B cell (primary cell): ENCODE data around the gene GABRG2. TPM values are rescaled to one million over a fixed set of nuclear protein-coding genes. Genes with fewer than 3 reads are reported as not detected.

ENCODE experiments used
- ATAC-seq: fragments of 200-7000 bp; cut with Tn5 transposase; one replicate; pipeline ENCODE4 v1.10.0; 2021; ENCODE audit warnings: low read depth, mild to moderate bottlenecking, moderate number of reproducible peaks, moderate library complexity
- CTCF ChIA-PET: fragments of 350-600 bp; sonication (Branson Sonifier 250); formaldehyde crosslinking; loops from one replicate; lab custom pipeline; 2021; ENCODE audit warnings: antibody characterized with exemption, inconsistent platforms; lab: Charles Lee
- POLR2A ChIA-PET: fragments of 350-600 bp; sonication (Branson Sonifier 250); formaldehyde crosslinking; loops from one replicate; lab custom pipeline; 2021; ENCODE audit warnings: antibody characterized with exemption; lab: Charles Lee
- DNase-seq: peaks from one replicate; pipeline ENCODE4 v3.0.0; 2013
- H2AFZ ChIP-seq: 2 replicates; pipeline ENCODE4 v1.6.1; 2012; ENCODE audit warnings: mild to moderate bottlenecking, low read depth, low read length; ENCODE audit not compliant: insufficient read depth, poor library complexity, severe bottlenecking
- H3K27ac ChIP-seq, 2 donors: 1 replicate in 1 of 2; 2 replicates in 1 of 2; pipeline ENCODE4 v1.5.1; 2012 to 2013; ENCODE audit warnings: low read length in 2 of 2, mild to moderate bottlenecking in 2 of 2, moderate library complexity in 1 of 2
- H3K27me3 ChIP-seq, 4 experiments: fragments of 200-600 bp in 1 of 4; sonication (generic) in 1 of 4; replicated peaks in 1 of 4; 1 replicate in 2 of 4; 2 replicates in 2 of 4; pipeline versions ENCODE4 v1.6.1 to v1.7.0; 2013 to 2016; ENCODE audit warnings: low read length in 3 of 4, mild to moderate bottlenecking in 2 of 4, mixed read lengths in 1 of 4, moderate library complexity in 1 of 4; ENCODE audit not compliant: insufficient read depth in 4 of 4, control insufficient read depth in 3 of 4; ENCODE audit errors: control extremely low read depth in 1 of 4
- H3K36me3 ChIP-seq, 2 experiments: replicated peaks in 1 of 2; 1 replicate in 1 of 2; 2 replicates in 1 of 2; pipeline versions ENCODE4 v1.6.1 to v1.7.1; 2013; ENCODE audit warnings: low read length in 1 of 2; ENCODE audit not compliant: insufficient read depth in 2 of 2, control insufficient read depth in 1 of 2; ENCODE audit errors: control extremely low read depth in 1 of 2, extremely low read depth in 1 of 2
- H3K4me1 ChIP-seq, 2 donors: fragments of 200-600 bp in 1 of 2; sonication (generic) in 1 of 2; 1 replicate in 1 of 2; 2 replicates in 1 of 2; pipeline versions ENCODE4 v1.5.1 to v1.6.1; 2013 to 2017; ENCODE audit warnings: low read length in 2 of 2; ENCODE audit not compliant: control insufficient read depth in 2 of 2, insufficient read depth in 2 of 2
- H3K4me2 ChIP-seq: replicated peaks from 2 replicates; pipeline ENCODE3; 2012; ENCODE audit warnings: mild to moderate bottlenecking, low read depth, low read length; ENCODE audit not compliant: poor library complexity, severe bottlenecking
- H3K4me3 ChIP-seq, 5 experiments: fragments of 200-600 bp in 1 of 5; sonication (generic) in 1 of 5; 1 replicate in 3 of 5; 2 replicates in 2 of 5; pipeline versions ENCODE4 v1.5.1 to v1.7.0; 2011 to 2016; ENCODE audit warnings: low read length in 4 of 5, mild to moderate bottlenecking in 4 of 5, low read depth in 2 of 5, control low read depth in 1 of 5, moderate library complexity in 1 of 5; ENCODE audit not compliant: insufficient read depth in 1 of 5; ENCODE audit errors: control extremely low read depth in 1 of 5, extremely low read depth in 1 of 5
- H3K79me2 ChIP-seq: fragments of 200-600 bp; sonication (generic); one replicate; pipeline ENCODE4 v1.6.0; 2016; ENCODE audit warnings: low read length; ENCODE audit not compliant: control insufficient read depth, insufficient read depth
- H3K9ac ChIP-seq: fragments of 200-600 bp; sonication (generic); 2 replicates; pipeline ENCODE4 v1.6.1; 2017; ENCODE audit warnings: mild to moderate bottlenecking, low read length, moderate library complexity
- H3K9me3 ChIP-seq, 3 donors: one replicate each; pipeline versions ENCODE4 v1.6.1 to v1.7.1; 2013; ENCODE audit warnings: low read length in 2 of 3; ENCODE audit not compliant: control insufficient read depth in 2 of 3, insufficient read depth in 1 of 3; ENCODE audit errors: control extremely low read depth in 1 of 3
- H4K20me1 ChIP-seq: 2 replicates; pipeline ENCODE4 v1.6.0; 2012; ENCODE audit warnings: mild to moderate bottlenecking, low read length; ENCODE audit not compliant: insufficient read depth, control insufficient read depth, poor library complexity, severe bottlenecking
- H3K27ac Mint-ChIP-seq: one replicate; pipeline ENCODE4 v1.8.0; 2021; ENCODE audit warnings: mixed read lengths
- H3K27me3 Mint-ChIP-seq: one replicate; pipeline ENCODE4 v1.8.0; 2021; ENCODE audit warnings: mixed read lengths
- H3K4me1 Mint-ChIP-seq: one replicate; pipeline ENCODE4 v1.8.0; 2021; ENCODE audit warnings: mixed read lengths
- H3K4me3 Mint-ChIP-seq: one replicate; pipeline ENCODE4 v1.8.0; 2021; ENCODE audit warnings: mixed read lengths
- H3K9me3 Mint-ChIP-seq: one replicate; pipeline ENCODE4 v1.8.0; 2022; ENCODE audit warnings: mixed read lengths; ENCODE audit not compliant: insufficient read depth
- CTCF ChIP-seq: fragments of 200-600 bp; IDR thresholded peaks from one replicate; pipeline ENCODE4 v1.8.0; 2022; ENCODE audit warnings: antibody characterized with exemption, mild to moderate bottlenecking
- EZH2 ChIP-seq: IDR thresholded peaks from 2 replicates; pipeline ENCODE4 v1.6.1; 2012; ENCODE audit warnings: borderline replicate concordance, low read depth, mild to moderate bottlenecking, moderate library complexity, low read length; ENCODE audit not compliant: insufficient read depth, poor library complexity, severe bottlenecking
- WGBS: methylation state at CpG from one replicate; pipeline ENCODE4 v1.1.5; 2013; ENCODE audit warnings: missing lambda C conversion rate; ENCODE audit not compliant: insufficient coverage; 5-methylcytosine and 5-hydroxymethylcytosine counted together
- intact Hi-C: fragments of 100-400 bp; cut with micrococcal nuclease; formaldehyde crosslinking; loops from one replicate; pipeline ENCODE4 v1.10.0; 2022
- polyA plus RNA-seq: library from polyadenylated mRNA; depleted of rRNA; stranded (reverse); fragments of >200 nt; gene quantifications from 2 replicates; pipeline ENCODE4 v1.2.3, GENCODE V29; 2012
- total RNA-seq, 2 donors: library from RNA; stranded (reverse); fragments of 120-200 nt in 1 of 2; gene quantifications; 1 replicate in 1 of 2; 2 replicates in 1 of 2; pipeline versions ENCODE4 v1.2.3 to v1.2.4, GENCODE V29; 2013 to 2022

GABRG2 gene
- total and polyA plus RNA-seq, 2 donors (not counting 1 experiment from before 2014, with no cell fraction given): not detected

GRCh38 chr5:162139190-162139589, 71.6 kb downstream of the GABRG2 start:
- ChIA-PET POLR2A (no interaction called here), CTCF (no interaction called here)
- H3K36me3 ChIP-seq: no peaks in the 10 kb centered on the region
- WGBS: 95% methylated on average over 2 of the region's 3 CpGs
- no peak overlapping the region for H3K4me3 ChIP-seq
- intact Hi-C loops: no loop called here
- no peak overlapping the region for H3K27ac Mint-ChIP-seq
- H3K27me3 ChIP-seq: no peaks in the 10 kb centered on the region
- H3K4me1 Mint-ChIP-seq: no peaks in the 10 kb centered on the region
- TF ChIP-seq CTCF (no peak), EZH2 (no peak)
- H3K27ac ChIP-seq: no peak overlapping the region
- no peaks in the 10 kb centered on the region for H3K4me1 ChIP-seq
- no peaks in the 10 kb centered on the region for H3K27me3 Mint-ChIP-seq
- peaks cover 6% of the 10 kb centered on the region for H3K9me3 Mint-ChIP-seq
- ATAC-seq (no peak), DNase-seq (no peak)
- no peaks in the 10 kb centered on the region for H4K20me1 ChIP-seq
- H3K9me3 ChIP-seq: no peaks in the 10 kb centered on the region
- H2AFZ ChIP-seq: no peak overlapping the region
- no peak overlapping the region for H3K4me2 ChIP-seq
- H3K9ac ChIP-seq: no peak overlapping the region
- H3K79me2 ChIP-seq: no peaks in the 10 kb centered on the region
- H3K4me3 Mint-ChIP-seq: no peak overlapping the region

GRCh38 chr5:162154242-162154641, 86.7 kb downstream of the GABRG2 start:
- Mint-ChIP-seq H3K27ac (no peak overlapping the region), H3K9me3 (no peaks in the 10 kb centered on the region), H3K4me1 (no peaks in the 10 kb centered on the region), H3K4me3 (no peak overlapping the region), H3K27me3 (no peaks in the 10 kb centered on the region)
- no peak overlapping the region for H2AFZ ChIP-seq
- intact Hi-C loops: no loop called here
- H3K36me3 ChIP-seq: no peaks in the 10 kb centered on the region
- H3K9ac ChIP-seq: no peak overlapping the region
- H3K79me2 ChIP-seq: no peaks in the 10 kb centered on the region
- DNase-seq (no peak), ATAC-seq (no peak)
- no peaks in the 10 kb centered on the region for H3K9me3 ChIP-seq
- TF ChIP-seq CTCF: no peak
- no peak for TF ChIP-seq EZH2
- POLR2A ChIA-PET: no interaction called here
- no peaks in the 10 kb centered on the region for H3K27me3 ChIP-seq
- no CpG with 5 or more reads among the region's 1 CpG for WGBS
- H3K27ac ChIP-seq: no peak overlapping the region
- no peak overlapping the region for H3K4me3 ChIP-seq
- no peak overlapping the region for H3K4me2 ChIP-seq
- no peaks in the 10 kb centered on the region for H4K20me1 ChIP-seq
- H3K4me1 ChIP-seq: no peaks in the 10 kb centered on the region
- CTCF ChIA-PET: no interaction called here
